Tibial nerve (tissue), 4 donors: ENCODE results near the gene IL27RA.

ENCODE experiments used
- EP300 ChIP-seq, 2 donors: sonication (generic); formaldehyde crosslinking; IDR thresholded peaks; one replicate each; pipeline ENCODE4 v1.6.1; 2017; ENCODE audit warnings: antibody characterized with exemption in 2 of 2, mild to moderate bottlenecking in 1 of 2
- POLR2A ChIP-seq, 2 donors: fragments of 450-650 bp; IDR thresholded peaks; one replicate each; pipeline ENCODE4 v1.6.1; 2017; ENCODE audit warnings: antibody characterized with exemption in 2 of 2, mild to moderate bottlenecking in 2 of 2, moderate library complexity in 2 of 2
- TF ChIP-seq, protein P1 (sequence below), 5 experiments: fragments of 200-600 bp in 3 of 5; fragments of 450-650 bp in 2 of 5; sonication (generic) in 3 of 5; IDR thresholded peaks; one replicate each; pipeline ENCODE4 v1.5.1; 2016 to 2019; ENCODE audit warnings: antibody characterized with exemption in 5 of 5, mild to moderate bottlenecking in 3 of 5, moderate library complexity in 2 of 5

DNA sequence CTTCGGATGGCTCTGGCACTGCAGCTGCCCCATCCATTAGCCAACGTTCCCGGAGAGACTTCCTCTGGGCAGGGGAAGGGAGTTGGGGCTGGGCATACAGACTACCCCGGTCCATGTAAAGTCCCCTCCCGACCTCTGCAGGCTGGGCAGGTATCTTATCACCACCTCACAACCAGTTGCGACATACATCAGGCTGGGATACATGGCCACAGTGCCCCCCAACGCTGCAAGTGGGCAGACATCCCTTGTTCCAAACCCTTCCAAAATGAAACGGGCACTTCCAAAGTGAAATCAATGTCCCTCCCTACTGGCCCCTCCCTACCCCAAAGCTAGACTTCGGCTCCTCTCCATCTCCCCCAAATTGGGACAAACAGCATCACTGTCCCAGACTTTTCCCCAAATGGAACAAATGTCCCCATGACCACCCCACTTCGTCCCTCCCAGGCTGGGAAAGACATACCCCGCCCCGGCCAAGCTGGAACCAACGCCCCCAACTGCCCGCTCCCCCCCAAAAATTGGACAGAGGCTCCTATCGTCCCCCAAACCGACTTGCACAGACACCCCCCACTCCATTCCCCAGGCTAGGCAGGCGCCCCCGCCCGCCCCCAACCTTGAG lies 25.3 kb downstream of the IL27RA start:
- TF ChIP-seq POLR2A (IDR thresholded peaks at IDR 0.05) (no peak), EP300 (IDR thresholded peaks at IDR 0.05) (no peak)
- TF ChIP-seq, protein P1, sequence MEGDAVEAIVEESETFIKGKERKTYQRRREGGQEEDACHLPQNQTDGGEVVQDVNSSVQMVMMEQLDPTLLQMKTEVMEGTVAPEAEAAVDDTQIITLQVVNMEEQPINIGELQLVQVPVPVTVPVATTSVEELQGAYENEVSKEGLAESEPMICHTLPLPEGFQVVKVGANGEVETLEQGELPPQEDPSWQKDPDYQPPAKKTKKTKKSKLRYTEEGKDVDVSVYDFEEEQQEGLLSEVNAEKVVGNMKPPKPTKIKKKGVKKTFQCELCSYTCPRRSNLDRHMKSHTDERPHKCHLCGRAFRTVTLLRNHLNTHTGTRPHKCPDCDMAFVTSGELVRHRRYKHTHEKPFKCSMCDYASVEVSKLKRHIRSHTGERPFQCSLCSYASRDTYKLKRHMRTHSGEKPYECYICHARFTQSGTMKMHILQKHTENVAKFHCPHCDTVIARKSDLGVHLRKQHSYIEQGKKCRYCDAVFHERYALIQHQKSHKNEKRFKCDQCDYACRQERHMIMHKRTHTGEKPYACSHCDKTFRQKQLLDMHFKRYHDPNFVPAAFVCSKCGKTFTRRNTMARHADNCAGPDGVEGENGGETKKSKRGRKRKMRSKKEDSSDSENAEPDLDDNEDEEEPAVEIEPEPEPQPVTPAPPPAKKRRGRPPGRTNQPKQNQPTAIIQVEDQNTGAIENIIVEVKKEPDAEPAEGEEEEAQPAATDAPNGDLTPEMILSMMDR (IDR thresholded peaks at IDR 0.05) = no peak
